NCI-H69 (cell line): ENCODE data around the gene VWA8.
"Not testable (repeated sequence)": the region's sequence is repeated elsewhere in the genome, so short reads cannot be mapped to it uniquely, and the experiment has no call there.

Experiments
- DNase-seq: peaks from one replicate; lab custom pipeline; 2025; lab: John Stamatoyannopoulos, UW

The VWA8 gene

GRCh38 chr13:41645331-41645730, 315.6 kb downstream of the VWA8 start:
- DNase-seq, result no peak

DNA sequence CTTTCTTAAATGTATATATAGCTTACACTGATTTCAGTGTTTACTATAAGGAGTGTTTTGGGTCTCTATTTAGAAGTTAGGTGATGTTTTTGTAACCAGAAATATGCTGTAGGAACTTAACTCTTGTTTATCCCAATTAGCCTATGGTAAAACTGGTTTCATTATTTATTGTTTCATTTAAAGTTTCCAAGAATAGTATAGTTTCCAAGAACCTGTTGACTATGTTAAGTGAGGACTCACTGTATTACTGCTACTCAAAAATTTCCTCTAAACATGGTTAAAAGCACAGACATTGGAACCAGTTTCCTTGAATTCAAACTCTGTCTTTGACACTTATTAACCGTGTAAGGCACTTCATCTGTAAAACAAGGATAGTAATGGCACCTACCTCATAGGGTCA, 316.2 kb downstream of the VWA8 start:
- DNase-seq, result no peak

DNA sequence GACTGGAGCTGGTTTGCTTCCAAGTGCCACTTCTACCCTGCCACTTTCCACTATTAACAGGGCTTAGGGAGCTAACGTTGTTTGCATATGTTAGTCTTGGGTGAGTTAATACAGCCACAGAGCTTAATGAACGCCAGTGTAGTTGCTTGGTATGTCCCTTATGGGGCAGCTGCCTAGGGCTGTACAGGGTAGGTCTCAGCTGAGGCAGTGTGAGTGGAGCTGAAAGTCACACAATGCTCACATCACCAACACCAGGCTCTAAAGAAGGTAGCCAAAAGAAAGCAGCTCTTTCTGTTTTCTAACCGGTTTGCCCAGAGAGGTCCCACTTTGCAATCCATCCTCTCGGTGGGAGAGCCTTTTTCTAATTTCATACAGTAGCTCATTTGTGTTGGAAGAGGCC, 317.4 kb downstream of the VWA8 start:
- no peak for DNase-seq

GRCh38 chr13:41641961-41642360, 318.9 kb downstream of the VWA8 start:
- DNase-seq, result peak; percentile 90

DNA sequence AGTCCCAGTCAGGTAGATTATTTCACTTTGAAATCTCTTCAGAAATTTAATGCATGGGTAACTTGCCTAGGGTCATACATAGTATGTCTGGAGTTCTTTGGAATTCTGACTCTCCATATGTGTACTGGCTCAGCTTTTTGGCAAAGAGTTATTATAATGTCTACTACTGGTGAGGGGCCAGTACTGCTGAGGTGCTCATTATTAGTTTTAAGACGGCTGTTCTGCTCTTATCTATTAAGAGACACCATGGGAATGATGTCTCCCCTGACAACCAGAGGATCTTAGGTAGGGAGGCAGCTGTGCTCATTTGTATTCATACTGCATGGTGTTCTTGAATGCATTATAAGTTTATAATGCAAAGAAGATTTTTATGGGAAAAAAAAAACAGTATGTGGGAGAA, 319.5 kb downstream of the VWA8 start:
- DNase-seq, result peak; percentile 48

DNA sequence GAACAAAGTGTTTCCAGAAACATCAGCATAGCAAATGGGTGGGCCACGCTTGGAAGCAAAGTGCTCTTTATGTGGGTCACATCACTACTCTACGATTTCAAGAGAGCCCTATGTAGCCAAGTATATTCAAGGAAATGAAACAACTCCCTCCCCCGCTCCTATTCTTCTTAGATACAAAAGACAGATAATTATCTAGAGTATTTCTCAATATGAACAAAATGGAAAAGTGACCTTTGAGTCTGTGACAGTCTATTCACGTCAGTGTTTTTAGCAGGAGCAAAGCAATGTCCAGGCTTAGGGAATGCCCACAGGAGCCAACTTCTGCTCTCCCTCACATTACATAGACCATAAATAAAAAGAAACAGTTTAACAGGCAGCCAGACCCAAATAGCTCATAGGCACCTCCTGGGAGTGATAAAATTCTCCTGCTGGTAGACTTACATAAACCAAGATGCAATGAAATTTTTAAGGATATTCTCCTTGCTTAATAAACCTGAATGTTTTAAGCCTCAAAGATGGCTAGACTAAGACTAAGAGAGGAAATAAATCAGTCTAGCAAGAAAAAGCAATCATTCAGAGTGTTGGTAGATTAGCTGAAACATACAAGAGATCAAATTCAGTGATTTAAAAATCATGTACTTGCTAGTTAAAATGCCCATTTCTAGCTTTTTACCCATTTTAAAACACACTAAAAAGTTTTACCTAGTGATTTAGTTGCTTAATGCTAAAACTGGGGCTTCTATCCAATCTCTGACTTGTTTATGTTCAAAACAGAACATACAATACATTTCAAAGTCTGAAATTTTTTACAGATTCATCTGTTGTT, 320.7 kb downstream of the VWA8 start:
- DNase-seq, result peak; percentile 49

GRCh38 chr13:41639237-41639904, 321.5 kb downstream of the VWA8 start:
- DNase-seq, result no peak

GRCh38 chr13:41637586-41637985, 323.3 kb downstream of the VWA8 start:
- no peak for DNase-seq

GRCh38 chr13:41637032-41637431, 323.9 kb downstream of the VWA8 start:
- DNase-seq, result not testable (repeated sequence)

DNA sequence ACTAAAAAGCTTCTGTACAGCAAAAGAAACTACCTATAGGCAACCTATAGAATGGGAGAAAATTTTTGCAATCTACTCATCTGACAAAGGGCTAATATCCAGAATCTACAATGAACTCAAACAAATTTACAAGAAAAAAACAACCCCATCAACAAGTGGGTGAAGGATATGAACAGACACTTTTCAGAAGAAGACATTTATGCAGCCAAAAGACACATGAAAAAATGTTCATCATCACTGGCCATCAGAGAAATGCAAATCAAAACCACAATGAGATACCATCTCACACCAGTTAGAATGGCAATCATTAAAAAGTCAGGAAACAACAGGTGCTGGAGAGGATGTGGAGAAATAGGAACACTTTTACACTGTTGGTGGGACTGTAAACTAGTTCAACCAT, 324.3 kb downstream of the VWA8 start:
- not testable (repeated sequence) for DNase-seq

- DNase-seq, result no peak
Measured at GRCh38 chr13:41634407-41634806, 326.5 kb downstream of the VWA8 start.

- no peak for DNase-seq
Measured at GRCh38 chr13:41633776-41634175, 327.1 kb downstream of the VWA8 start.

DNA sequence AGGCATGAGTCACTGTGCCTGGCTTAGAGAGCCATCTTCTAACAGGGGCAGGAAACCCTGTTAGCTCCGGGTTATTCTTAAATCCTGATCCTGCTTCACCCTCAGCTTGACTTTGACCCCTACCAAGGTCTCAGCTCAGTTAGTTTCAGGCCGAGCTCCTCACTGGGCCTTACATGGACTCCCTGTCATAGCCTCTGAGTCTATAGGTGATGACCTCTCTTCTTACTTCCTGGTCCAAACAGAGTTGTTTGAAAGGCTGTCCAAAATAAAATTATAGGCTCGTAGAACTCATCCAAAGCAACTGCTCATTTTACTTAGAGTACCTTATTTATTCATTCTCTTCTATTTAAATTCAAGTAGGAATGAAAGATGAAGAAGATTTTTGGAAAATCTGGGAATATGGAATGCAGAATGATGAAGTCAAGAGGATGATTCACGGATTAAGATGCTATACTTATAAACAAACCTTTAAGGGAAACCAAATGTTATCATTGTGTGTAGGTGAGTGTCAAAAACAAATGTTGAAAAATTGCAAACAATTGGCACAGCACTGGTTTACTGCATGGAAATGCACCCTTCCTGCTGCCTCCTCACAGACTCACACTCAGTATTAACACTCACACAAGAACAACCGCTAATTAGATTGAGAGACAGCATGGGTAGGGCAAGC, 329.5 kb downstream of the VWA8 start:
- DNase-seq, result no peak

DNA sequence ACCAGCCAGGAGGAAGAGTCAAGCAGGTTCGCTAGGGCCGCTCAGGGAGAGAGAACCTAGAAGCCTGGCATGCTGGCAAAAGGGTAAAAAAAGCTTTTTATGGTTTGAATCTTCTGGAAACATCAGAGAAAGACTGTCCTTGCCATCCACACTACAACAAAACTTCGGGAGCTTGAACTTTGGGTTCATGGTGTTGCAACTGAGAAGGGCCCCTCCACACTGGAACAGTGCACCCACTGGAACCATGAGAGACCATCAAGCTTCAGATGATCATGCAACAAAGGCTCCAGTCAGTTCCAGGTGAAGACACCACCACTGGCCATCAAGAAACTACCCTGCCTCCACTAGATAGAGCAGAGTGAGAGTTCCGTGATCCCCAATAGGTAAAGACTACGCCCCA, 333.5 kb downstream of the VWA8 start:
- DNase-seq, result no peak

DNA sequence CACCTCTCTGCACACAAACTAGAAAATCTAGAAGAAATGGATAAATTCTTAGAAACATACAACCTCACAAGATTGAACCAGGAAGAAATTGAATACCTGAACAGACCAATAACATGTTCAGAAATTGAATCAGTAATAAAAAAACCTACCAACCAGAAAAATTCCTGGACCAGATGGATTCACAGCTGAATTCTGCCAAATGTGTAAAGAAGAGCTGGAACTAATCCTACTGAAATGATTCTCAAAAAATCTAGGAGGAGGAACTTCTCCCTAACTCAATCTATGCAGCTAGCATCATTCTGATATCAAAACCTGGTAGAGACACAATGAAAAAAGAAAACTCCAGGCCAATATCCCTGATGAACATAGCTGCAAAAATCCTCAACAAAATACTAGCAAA, 336.9 kb downstream of the VWA8 start:
- DNase-seq, result no peak

- no peak for DNase-seq
Measured at GRCh38 chr13:41622432-41623429, 338.2 kb downstream of the VWA8 start.

DNA sequence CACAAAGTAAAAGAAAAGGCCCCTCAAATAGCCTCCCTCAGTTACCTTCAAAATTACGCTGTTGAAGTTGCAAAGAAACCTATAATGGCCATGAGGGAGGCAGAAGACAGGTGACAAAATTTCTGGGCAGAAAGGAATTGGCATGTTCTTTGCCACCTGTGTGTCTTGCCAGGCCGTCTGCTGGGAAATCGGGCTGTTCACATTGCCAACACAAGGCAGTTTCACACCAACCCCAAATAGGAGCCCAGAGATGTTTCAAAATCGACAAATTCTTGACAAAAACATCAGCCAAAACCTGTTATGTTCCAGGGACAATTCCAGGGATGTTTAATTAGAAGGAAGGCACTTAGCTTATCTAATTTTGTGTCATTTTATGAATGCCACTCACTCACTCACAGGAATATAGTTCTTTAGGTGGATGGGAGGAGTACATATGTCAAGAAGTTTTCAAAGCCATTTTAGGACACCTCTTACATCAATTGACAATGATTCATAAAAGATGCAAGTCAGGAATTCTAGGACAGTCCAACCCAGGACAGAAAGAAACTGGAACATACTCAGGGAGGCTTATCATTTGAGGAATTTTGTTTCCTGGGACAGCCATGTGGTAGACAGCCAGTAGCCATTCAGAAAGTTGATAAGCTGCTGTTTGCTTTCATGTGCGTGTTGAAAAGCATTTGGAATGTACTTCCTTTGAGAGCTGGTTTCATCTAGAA, 339.0 kb downstream of the VWA8 start:
- no peak for DNase-seq

- DNase-seq, result not testable (repeated sequence)
Measured at GRCh38 chr13:41617633-41618032, 343.3 kb downstream of the VWA8 start.

GRCh38 chr13:41616151-41616550, 344.8 kb downstream of the VWA8 start:
- DNase-seq, result no peak

- no peak for DNase-seq
Measured at GRCh38 chr13:41615528-41615855, 345.4 kb downstream of the VWA8 start.
